ACC112 (cell line): ENCODE measurements around the gene LSM2.
"Not testable (repeated sequence)": the region's sequence is repeated elsewhere in the genome, so short reads cannot be mapped to it uniquely, and the experiment has no call there.

Source experiments
- H2AFZ ChIP-seq: fragments of 200-600 bp; sonication (generic); one replicate; pipeline ENCODE4 v1.6.0; 2017; ENCODE audit warnings: antibody characterized with exemption, low read length; ENCODE audit not compliant: unreplicated experiment
- H3K27ac ChIP-seq: fragments of 200-600 bp; sonication (generic); 2 replicates; pipeline ENCODE4 v1.5.1; 2014; ENCODE audit warnings: low read depth, mild to moderate bottlenecking, antibody characterized with exemption, low read length, moderate library complexity
- H3K27me3 ChIP-seq: fragments of 200-600 bp; sonication (generic); 2 replicates; pipeline ENCODE4 v1.6.1; 2014; ENCODE audit warnings: mild to moderate bottlenecking, antibody characterized with exemption, low read length, moderate library complexity, mixed read lengths; ENCODE audit not compliant: insufficient read depth
- H3K36me3 ChIP-seq: fragments of 200-600 bp; sonication (generic); 2 replicates; pipeline ENCODE4 v1.6.1; 2016; ENCODE audit warnings: mild to moderate bottlenecking, antibody characterized with exemption, low read length, moderate library complexity, mixed read lengths; ENCODE audit not compliant: insufficient read depth
- H3K4me1 ChIP-seq: fragments of 200-600 bp; sonication (generic); one replicate; pipeline ENCODE4 v1.6.1; 2016; ENCODE audit warnings: low read length, mixed read lengths; ENCODE audit not compliant: insufficient read depth, unreplicated experiment, control insufficient read depth
- H3K4me3 ChIP-seq: fragments of 200-600 bp; sonication (generic); 2 replicates; pipeline ENCODE4 v1.5.1; 2014; ENCODE audit warnings: mild to moderate bottlenecking, low read depth, low read length
- H3K79me2 ChIP-seq: fragments of 200-600 bp; sonication (generic); one replicate; pipeline ENCODE4 v1.6.0; 2016; ENCODE audit warnings: low read length; ENCODE audit not compliant: control insufficient read depth, unreplicated experiment, insufficient read depth

The LSM2 gene

GRCh38 chr6:31826793-31827285, 20.1 kb upstream of the LSM2 start:
- Histone ChIP-seq H3K79me2 (peaks cover 33% of the 10 kb centered on the region), H3K4me1 (peaks cover 18% of the 10 kb centered on the region), H2AFZ (peak overlapping the region; percentile 54)

GRCh38 chr6:31825553-31825952, 18.8 kb upstream of the LSM2 start:
- H2AFZ ChIP-seq = no peak overlapping the region

More at GRCh38 chr6:31826793-31827285, 20.1 kb upstream of the LSM2 start:
- peak overlapping the region; percentile 71 for H3K4me3 ChIP-seq
- H3K27me3 ChIP-seq = no peaks in the 10 kb centered on the region
- H3K27ac ChIP-seq = peak overlapping the region; percentile 92
- H3K36me3 ChIP-seq = no peaks in the 10 kb centered on the region

GRCh38 chr6:31823592-31824196, 16.9 kb upstream of the LSM2 start:
- Histone ChIP-seq H3K4me1 (peaks cover 24% of the 10 kb centered on the region), H3K79me2 (peaks cover 15% of the 10 kb centered on the region)
- H3K36me3 ChIP-seq, H2AFZ ChIP-seq, H3K27ac ChIP-seq, H3K27me3 ChIP-seq, H3K4me3 ChIP-seq: not testable (repeated sequence)

More at GRCh38 chr6:31825553-31825952, 18.8 kb upstream of the LSM2 start:
- Histone ChIP-seq H3K4me1 (peaks cover 14% of the 10 kb centered on the region), H3K27ac (no peak overlapping the region; the same call in 1 of the 2 replicates), H3K36me3 (no peaks in the 10 kb centered on the region), H3K79me2 (peaks cover 21% of the 10 kb centered on the region), H3K4me3 (no peak overlapping the region), H3K27me3 (no peaks in the 10 kb centered on the region)

- H3K27me3 ChIP-seq = no peaks in the 10 kb centered on the region
- H3K36me3 ChIP-seq = no peaks in the 10 kb centered on the region
- H3K4me1 ChIP-seq = peaks cover 31% of the 10 kb centered on the region
- peak overlapping the region; percentile 97 for H3K27ac ChIP-seq
- peak overlapping the region; percentile 92 for H2AFZ ChIP-seq
- H3K4me3 ChIP-seq = peak overlapping the region; percentile 87
- H3K79me2 ChIP-seq = peaks cover 21% of the 10 kb centered on the region
Observed at GRCh38 chr6:31822036-31822821, 15.5 kb upstream of the LSM2 start.

GRCh38 chr6:31821301-31822035, 14.7 kb upstream of the LSM2 start:
- H3K36me3 ChIP-seq = no peaks in the 10 kb centered on the region
- peak overlapping the region; percentile 87 for H3K4me3 ChIP-seq
- no peaks in the 10 kb centered on the region for H3K27me3 ChIP-seq
- peaks cover 21% of the 10 kb centered on the region for H3K79me2 ChIP-seq
- peaks cover 31% of the 10 kb centered on the region for H3K4me1 ChIP-seq
- H2AFZ ChIP-seq = peak overlapping the region; percentile 92
- H3K27ac ChIP-seq = peak overlapping the region; percentile 97

GRCh38 chr6:31820399-31820798, 13.6 kb upstream of the LSM2 start:
- not testable (repeated sequence) for H3K36me3 ChIP-seq, H3K27ac ChIP-seq, H2AFZ ChIP-seq, H3K4me3 ChIP-seq, H3K27me3 ChIP-seq
- Histone ChIP-seq H3K4me1 (peaks cover 31% of the 10 kb centered on the region), H3K79me2 (peaks cover 21% of the 10 kb centered on the region)

- Histone ChIP-seq H3K4me1 (peaks cover 31% of the 10 kb centered on the region), H3K36me3 (no peaks in the 10 kb centered on the region), H3K27ac (peak overlapping the region; percentile 54), H3K4me3 (no peak overlapping the region), H2AFZ (no peak overlapping the region), H3K79me2 (peaks cover 21% of the 10 kb centered on the region), H3K27me3 (no peaks in the 10 kb centered on the region)
Observed at GRCh38 chr6:31819871-31820299, 13.1 kb upstream of the LSM2 start.

- Histone ChIP-seq H3K79me2 (peaks cover 19% of the 10 kb centered on the region), H3K4me1 (peaks cover 33% of the 10 kb centered on the region)
Observed at GRCh38 chr6:31817929-31818511, 11.3 kb upstream of the LSM2 start.

GRCh38 chr6:31817133-31817928, 10.6 kb upstream of the LSM2 start:
- not testable (repeated sequence) for H2AFZ ChIP-seq, H3K36me3 ChIP-seq, H3K27ac ChIP-seq, H3K27me3 ChIP-seq
- Histone ChIP-seq H3K4me1 (peaks cover 28% of the 10 kb centered on the region), H3K79me2 (peaks cover 12% of the 10 kb centered on the region), H3K4me3 (peak overlapping the region; percentile 72)

More at GRCh38 chr6:31817929-31818511, 11.3 kb upstream of the LSM2 start:
- Histone ChIP-seq H3K27ac (peak overlapping the region; percentile 51; the same call in 1 of the 2 replicates), H3K4me3 (peak overlapping the region; percentile 72)
- not testable (repeated sequence) for H3K36me3 ChIP-seq, H3K27me3 ChIP-seq, H2AFZ ChIP-seq
